HFF-Myc (cell line): ENCODE data around the gene ABLIM2.

Experiments
- DNase-seq: peaks from one replicate; pipeline ENCODE4 v3.0.0-alpha.2; 2011; ENCODE audit warnings: low read depth; ENCODE audit errors: extremely low read depth
- H3K4me3 ChIP-seq: replicated peaks from 2 replicates; pipeline ENCODE4 v1.5.1; 2011; ENCODE audit warnings: low read depth, mild to moderate bottlenecking, control low read depth, low read length
- TF ChIP-seq, protein P1 (sequence below): IDR thresholded peaks from 2 replicates; pipeline ENCODE4 v1.5.1; 2012; ENCODE audit warnings: mild to moderate bottlenecking, low read depth, low read length, control low read depth; ENCODE audit errors: missing control alignments

ABLIM2 gene

DNA sequence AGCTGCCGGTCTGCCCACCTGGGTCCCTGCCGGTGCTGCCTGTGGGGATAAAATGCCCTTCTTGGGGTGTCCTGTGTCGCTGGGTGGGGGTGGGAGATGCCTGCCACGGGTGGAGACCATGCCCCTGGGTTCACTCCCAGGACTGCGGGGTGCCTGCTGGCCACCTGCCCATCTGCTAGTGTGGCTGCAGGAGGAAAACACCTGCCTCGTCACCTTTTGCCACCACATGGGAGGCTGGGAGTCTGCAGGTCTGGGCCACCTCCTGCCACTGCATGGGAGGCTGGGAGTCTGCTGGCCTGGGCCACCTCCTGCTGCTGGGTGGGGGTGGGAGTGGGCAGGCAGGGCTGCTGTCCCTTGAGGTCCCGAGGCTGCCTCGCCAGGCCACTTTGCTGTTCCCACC lies 160.2 kb downstream of the ABLIM2 start:
- TF ChIP-seq, protein P1, sequence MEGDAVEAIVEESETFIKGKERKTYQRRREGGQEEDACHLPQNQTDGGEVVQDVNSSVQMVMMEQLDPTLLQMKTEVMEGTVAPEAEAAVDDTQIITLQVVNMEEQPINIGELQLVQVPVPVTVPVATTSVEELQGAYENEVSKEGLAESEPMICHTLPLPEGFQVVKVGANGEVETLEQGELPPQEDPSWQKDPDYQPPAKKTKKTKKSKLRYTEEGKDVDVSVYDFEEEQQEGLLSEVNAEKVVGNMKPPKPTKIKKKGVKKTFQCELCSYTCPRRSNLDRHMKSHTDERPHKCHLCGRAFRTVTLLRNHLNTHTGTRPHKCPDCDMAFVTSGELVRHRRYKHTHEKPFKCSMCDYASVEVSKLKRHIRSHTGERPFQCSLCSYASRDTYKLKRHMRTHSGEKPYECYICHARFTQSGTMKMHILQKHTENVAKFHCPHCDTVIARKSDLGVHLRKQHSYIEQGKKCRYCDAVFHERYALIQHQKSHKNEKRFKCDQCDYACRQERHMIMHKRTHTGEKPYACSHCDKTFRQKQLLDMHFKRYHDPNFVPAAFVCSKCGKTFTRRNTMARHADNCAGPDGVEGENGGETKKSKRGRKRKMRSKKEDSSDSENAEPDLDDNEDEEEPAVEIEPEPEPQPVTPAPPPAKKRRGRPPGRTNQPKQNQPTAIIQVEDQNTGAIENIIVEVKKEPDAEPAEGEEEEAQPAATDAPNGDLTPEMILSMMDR = no peak
- no peak overlapping the region for H3K4me3 ChIP-seq
- no peak for DNase-seq

DNA sequence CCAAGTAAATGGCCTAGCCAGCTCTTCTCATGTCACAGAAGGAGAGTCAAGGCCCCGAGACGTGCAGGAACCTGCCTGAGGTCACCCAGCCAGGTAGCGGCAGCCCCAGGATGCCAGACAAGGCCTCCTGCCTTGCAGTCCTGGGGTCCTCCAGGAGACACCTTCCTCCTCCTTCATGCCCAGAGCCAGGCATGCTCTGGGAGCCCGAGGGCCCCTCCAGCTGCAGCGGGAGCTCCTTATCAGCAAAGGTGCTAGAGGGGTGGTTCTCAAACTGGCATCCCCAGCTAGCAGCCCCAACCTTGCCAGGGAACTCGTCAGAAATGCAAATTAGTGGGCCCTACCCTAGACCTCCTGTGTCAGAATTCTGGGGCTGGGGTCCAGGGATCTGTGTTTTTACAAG lies 162.7 kb downstream of the ABLIM2 start:
- no peak for DNase-seq
- TF ChIP-seq, protein P1 = no peak
- H3K4me3 ChIP-seq = no peak overlapping the region

DNA sequence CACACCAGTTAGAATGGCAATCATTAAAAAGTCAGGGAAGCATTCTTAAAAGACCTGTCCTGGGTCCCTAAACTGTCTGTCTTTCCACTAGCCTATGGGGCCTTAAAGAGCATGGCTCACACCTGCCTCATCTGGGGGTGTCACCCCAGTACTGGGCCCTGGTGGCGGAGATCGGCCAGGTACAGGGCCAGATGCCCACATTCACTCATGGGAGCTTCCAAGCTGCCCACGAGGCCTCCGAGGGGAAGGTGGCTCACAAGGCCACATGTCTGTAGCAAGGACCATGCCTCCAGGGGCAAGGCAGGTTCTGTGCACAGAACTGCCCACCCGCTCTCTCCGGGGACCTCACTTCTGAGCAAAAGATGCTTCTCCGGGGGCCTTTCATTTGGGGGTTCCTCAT lies 163.5 kb downstream of the ABLIM2 start:
- TF ChIP-seq, protein P1 = no peak
- no peak for DNase-seq

DNA sequence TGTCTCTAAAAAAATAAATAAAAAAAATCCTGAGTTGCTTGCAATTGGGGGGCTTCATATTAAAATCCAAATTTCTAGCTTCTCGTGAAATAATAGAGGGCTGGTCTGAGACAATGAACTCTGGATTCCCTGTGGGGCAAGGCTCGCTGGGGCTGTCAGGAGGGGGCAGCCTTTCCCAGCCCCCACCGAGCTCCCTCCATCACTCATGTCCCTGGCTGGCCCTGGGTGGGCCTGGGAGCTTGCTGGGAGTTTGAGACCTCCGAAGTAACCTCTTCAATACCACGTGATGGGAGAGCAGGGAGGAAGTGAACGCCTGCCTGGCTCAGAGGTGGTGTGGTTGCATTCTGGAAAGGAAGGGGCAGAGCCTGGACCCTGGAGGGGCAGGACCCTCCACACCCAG lies 164.9 kb downstream of the ABLIM2 start:
- no peak for DNase-seq
- TF ChIP-seq, protein P1 = no peak
- no peak overlapping the region for H3K4me3 ChIP-seq

More for the DNA sequence above, 163.5 kb downstream of the ABLIM2 start:
- H3K4me3 ChIP-seq = no peak overlapping the region

DNA sequence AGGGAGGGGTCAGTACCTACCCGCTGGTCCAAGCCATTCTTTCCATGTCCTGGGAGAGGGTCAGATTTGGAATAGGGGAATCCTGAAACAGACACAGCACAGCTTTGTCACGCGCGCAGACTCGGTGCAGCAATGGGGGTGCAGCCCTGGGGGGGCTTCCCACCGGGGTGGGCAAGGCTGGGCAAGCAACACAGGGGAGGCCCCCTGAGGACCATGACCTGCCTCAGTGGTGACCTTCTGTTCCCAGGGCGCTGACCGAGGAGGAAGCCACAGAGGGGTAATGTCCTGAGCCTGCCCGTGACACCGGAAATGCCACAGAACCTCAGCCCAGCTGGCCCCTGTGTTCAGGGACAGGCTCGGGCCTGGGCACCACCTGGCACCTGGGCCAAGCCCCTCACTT lies 165.8 kb downstream of the ABLIM2 start:
- TF ChIP-seq, protein P1 = no peak
- H3K4me3 ChIP-seq = no peak overlapping the region
- no peak for DNase-seq

DNA sequence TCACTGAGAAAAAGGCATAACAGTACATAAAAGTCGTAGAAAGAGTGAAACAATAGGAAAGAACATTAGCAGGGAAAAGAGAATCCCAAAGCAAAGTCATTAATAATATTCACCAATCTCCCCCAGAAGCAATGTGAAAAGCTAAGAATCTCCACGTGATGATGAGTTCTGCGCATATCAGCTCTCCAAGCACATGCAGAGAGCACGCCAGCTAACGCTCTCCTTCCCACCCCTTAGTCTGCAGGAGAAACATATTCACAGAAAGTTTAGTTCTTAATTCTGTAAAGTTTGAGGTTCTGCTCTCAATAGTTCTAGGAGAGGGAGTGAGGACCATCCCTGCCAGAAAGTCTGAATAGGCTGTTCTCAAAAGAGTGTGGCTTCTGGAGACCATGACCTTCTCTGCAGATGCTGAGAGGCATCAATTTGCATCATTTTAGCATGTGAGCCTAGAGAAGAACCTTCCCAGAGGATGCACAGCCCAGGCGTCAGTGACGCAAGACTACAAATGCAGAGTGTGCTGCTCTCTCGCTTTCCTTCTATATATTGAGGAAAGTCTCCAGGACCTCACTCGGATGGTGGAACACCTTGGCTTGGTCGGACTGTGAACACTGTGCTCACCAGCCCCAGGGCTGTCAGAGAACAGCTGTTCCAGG lies 167.7 kb downstream of the ABLIM2 start:
- no peak for DNase-seq
- H3K4me3 ChIP-seq = no peak overlapping the region
- TF ChIP-seq, protein P1 = no peak

DNA sequence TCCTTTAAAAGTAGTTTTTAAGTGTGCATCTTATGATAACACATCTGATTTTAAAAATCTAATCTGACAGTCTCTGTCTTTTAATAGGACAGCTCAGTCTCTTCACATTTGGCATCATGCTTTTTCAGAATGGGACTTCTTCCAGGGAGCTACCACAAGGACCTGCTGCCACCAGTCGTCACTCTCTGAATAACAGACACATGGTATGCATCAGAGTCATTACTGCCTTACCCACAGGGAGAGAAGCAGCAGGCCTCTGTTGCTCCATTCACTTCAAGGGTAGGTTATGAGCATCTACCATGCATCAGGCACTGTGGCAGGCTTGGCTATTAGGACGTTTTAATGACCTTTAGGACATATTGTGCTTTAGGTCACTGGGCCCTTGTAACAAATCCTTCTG lies 169.0 kb downstream of the ABLIM2 start:
- H3K4me3 ChIP-seq = no peak overlapping the region
- DNase-seq = no peak
- TF ChIP-seq, protein P1 = no peak
